Suppressor macrophage (primary cell): ENCODE data around the gene FIBP.
"Not testable (repeated sequence)": the region's sequence is repeated elsewhere in the genome, so short reads cannot be mapped to it uniquely, and the experiment has no call there.

Experiments
- DNase-seq, 4 experiments: peaks; one replicate each; pipeline ENCODE4 v3.0.0-alpha.2; 2020 to 2022

The FIBP gene

DNA sequence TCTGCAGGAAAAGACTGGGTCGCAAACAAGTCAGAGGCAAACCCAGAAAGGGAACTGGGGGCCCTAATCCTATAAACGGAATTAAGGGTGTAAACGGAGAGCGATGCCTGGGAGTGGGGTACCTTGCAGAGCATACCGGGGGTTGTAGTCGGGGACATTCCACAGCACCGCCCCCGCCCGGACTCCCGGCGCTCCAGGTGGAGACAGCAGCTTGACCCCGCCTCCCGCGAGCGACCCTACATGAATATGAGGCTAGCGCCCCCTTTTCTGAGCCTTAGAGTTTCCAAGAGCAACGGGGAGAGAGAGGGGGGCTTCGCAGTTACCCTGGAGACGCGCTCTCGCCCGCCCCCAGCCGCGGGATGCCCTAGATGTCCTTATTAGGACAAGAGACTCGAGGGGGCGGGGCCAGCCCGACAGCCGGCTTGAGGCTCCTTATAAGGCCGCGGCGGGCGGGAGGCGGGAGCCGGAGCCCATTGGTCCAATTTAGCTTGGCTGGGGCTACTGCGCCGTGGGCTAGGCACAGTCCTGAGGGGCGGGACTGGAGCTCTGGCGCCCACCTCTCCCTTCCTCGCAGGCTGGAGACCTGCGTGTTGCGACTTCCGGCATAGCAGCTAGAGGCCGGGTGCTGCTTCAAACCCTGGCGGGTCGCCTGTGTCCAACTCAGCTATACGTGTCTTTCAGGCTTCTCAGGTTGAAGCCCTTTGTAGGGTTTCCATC lies 29.0 kb downstream of the FIBP start:
- DNase-seq, result peak; percentile 98 to 100 (median 99)

DNA sequence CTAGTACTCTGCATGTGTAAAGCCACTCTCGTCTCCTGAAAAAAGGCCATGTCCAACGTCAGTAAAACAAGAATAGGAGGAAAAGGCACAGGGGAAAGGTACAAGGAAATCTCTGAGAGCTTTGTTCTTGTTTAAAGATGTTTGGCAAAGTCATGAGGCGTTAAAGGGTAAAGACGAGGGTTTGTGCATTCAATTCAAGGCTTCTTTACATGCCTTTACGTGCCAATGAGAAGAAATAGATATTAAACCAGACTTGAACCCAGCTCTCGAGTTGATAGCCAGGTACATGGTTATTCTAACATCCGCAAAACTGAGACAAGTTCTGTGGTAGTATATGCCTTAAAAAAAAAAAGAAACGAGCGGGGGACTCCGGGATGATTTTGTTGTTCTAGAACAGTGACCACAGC lies 29.6 kb downstream of the FIBP start:
- no peak for DNase-seq

DNA sequence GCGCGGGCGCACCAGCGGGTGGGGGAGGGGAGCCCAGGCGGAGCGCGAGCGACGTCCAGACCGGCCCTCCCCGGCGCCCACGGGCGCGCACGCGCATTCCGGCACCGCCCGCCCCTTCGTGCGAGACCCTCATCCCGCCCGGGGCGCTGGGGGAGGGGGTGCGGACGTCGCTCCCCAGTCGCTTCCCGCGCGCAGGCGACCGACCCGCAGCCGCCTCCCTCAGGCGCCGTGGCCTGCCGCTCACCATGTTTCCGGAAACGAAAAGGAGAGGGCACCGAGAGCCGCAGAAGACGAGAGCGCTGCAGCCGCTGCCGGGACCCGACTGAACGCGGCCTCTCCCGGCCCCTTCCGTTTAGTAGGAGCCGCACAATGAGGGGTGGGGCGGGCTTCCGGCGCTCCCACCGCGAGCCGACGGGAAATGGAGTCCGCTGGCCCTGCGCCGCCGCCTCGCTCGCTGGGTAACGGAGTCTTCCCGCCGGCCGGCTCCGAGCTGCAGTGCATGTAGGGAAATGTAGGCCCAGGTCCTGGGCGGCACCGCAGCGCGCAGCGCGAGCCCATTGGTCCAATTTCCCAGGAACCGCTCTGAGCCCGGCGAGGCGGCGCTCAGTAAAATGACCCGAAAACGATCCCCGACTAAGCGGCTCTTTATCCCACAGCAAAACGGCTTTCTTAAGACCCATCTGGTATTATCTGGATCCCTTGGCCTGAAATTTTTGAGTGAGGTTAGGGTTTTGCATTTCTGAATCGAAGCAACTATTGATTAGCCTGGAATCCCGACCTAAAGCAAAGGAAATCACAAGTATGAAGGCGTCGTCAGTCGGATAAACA lies 30.2 kb downstream of the FIBP start, which contains the start of gene CFL1:
Gene CFL1, minus strand, starts transcription at position 328 of the 828 bp plus-strand sequence. Its CDS starts 81 bp downstream, at position 247.
- DNase-seq, result peak; percentile 98 to 100 (median 99)

DNA sequence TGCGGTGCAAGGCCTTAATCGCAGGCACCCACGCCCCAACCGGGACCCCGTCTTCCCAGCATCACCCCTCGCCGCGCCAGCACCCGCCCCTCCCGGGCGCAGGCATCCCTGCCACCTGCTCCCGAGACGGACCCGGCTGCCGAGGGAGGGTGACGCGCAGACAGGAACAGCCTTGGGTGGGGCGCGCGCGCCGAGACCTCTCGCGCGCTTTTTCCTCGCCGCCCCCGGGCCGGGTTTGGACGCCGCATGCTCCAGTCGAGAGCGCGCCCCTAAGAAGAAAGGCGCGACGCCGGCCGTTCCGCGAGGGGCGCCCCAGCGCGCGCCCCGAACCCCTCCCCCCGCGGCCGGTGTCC lies 30.8 kb downstream of the FIBP start:
- DNase-seq, result no peak

DNA sequence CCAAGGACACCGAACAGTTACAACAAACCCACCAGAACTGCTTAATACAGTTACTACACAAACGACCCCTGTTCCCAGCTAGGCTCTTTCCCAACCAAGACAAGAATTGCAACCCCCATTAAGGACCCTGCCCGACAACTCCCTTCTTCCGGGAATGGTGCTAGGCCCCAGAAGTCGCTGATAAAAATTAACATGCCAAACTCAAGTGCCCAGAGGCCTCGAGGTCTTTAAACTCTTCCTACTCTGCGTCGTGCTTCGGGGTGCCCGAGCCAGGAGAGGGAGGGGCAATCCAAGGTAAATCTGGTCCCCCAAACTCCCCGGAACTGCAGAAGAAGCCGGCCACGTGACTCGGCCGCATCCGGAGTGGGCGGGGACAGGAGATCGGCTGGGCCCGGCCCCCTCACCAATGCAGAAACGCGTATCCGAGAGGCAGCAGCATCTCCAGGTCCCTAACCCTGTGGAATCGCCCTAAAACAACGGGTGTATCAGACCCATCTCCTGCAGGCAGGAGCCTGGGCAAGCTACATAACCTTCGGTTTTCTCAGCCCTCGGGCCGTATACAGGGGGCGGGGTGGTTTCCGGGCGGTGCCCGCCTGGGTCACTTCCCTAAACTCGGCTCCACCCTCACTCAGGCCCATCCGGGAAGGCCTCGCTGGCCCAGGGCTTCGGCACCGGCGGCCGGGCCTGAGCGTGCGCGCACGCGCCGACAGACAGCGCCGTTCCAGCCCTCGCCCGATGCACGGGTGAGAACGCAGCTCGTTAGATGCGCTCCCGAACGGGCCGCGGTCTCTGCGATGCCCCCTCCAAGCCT lies 31.4 kb downstream of the FIBP start:
- peak; percentile 90 to 95 (median 94) for DNase-seq

DNA sequence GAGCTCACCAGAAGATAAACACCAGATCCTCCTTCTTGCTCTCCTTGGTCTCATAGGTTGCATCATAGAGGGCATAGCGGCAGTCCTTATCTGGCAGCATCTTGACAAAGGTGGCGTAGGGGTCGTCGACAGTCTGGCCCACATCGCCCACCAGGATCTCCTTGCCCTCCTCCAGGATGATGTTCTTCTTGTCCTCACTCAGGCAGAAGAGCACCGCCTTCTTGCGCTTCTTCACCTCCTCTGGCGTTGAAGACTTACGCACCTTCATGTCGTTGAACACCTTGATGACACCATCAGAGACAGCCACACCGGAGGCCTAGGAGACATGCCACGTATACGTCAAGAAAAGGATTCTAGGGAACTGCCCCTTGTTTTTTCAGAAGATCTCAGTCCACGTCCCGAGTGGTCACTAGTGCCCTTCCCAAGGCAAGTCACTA lies 32.3 kb downstream of the FIBP start:
- DNase-seq, result no peak

DNA sequence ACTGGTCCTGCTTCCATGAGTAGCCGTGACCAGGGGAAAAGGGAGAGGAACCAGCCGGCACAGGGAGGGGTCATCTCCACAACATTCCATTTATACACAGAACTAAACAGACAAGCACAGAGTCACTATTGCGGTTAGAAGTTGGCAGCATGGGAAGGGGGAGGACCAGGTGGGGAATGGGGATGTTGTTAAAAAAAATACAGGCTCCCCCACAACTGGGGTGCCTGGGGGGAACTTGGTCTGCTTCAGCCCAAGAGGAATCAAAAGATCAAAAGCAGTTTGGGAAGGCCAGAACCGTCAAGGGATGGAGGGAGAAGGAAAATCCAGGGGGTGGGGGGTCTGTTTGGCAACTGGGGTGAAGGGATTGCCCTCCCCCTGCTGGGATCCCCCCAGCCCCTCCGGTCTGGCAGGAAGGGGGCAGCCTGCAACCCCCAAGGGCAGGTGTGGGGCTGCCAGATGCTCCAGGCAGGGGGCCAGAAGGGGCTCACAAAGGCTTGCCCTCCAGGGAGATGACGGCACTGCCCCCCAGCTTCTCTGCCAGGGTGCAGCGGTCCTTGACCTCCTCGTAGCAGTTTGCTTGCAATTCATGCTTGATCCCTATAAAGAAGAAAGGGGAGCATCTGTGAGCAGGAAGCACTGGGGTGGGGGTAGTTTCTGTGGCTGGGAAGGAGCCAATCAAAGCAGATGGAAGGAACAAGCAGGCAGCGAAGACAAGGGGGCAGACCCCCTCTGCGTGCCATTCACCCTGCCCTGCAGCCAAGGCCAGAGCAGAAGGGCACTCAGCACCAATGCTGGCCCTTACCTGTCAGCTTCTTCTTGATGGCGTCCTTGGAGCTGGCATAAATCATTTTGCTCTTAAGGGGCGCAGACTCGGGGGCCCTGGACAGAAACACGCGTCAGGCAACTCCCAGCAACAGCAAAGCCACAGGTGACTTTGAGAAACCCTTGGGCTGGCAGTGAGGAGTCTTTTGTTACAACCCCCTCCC lies 33.1 kb downstream of the FIBP start:
- DNase-seq, result no peak

DNA sequence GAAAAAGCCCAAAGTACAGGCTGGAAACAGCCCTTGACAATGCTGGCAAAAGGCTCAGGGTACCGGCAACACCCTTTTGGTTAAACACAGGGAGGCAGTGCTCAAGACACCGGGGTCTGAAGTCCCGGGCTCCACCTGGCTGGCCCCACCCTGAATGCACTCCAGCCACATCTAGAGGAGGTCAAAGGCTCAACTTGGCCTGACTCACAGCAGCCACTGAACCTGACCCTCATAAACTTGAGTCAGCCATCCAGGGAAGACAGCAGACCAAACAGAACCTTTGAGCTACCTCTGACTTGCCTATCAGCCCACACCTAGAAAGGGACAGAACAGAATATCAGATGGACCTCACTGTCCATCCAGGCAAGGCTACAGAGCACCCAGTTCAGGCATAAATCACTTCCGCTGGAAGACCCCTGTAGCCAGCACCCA lies 34.1 kb downstream of the FIBP start:
- DNase-seq, result no peak

DNA sequence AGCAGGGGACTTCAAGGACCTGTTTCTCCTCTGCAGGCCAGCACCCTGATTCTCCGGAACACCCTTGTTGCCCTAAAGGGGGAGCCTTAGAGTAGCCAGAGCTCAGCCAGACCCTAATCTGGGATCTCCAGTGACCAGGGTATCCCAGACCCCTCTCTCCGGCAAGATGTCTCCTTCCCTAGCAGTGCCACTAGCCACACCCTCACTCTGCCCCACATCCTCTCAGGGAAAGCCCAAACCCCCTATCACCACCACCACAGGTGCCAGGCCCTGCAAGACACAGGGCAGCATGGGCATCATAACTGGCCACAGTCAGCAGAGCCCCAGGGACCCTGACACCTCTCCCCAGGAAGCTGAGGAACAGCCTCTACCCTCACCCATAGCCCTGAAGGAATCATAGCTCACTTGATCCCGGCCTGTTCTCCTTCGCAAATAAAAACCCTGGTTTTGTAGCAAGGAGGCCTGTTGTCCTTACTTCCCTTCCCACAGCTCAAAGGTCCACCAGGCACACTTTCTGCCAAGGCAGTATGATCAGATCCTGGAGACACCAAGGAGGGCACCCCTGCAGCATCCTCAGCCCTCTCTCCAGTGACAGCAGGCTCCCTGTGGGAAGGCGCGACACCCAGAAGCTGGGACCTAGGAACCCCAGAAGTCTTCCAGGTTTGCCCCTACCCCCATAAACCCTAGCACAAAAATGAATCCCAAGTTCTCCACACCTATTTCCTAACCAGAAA lies 34.9 kb downstream of the FIBP start:
- DNase-seq, result no peak

DNA sequence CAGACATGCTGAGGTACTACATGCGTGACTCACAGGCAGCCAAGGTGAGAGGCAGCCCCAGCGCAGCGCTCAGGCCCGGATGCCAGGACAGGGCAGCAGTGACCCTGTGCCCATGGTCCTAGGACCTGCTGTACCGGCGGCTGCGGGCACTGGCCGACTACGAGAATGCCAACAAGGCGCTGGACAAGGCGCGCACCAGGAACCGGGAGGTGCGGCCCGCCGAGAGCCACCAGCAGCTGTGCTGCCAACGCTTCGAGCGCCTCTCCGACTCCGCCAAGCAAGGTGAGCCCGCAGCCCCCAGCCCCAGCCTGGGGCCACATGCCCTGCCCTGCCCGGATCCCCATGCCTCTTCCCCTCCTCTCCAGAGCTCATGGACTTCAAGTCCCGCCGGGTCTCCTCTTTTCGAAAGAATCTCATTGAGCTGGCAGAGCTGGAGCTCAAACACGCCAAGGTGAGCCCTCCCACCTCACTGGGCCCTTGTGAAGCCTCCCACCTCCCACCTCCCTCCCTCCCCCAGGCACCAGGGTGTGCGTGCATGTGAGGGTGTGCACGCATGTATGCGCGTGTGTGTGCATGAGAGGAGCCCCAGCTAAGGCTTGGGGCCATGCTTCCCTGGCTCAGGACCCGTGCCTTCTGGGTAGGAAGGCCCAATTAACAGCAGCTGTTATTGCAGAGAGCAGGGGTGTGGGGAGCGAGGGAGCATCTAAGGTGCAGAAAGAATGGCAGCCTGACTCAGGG lies 35.6 kb downstream of the FIBP start:
- DNase-seq, result no peak

DNA sequence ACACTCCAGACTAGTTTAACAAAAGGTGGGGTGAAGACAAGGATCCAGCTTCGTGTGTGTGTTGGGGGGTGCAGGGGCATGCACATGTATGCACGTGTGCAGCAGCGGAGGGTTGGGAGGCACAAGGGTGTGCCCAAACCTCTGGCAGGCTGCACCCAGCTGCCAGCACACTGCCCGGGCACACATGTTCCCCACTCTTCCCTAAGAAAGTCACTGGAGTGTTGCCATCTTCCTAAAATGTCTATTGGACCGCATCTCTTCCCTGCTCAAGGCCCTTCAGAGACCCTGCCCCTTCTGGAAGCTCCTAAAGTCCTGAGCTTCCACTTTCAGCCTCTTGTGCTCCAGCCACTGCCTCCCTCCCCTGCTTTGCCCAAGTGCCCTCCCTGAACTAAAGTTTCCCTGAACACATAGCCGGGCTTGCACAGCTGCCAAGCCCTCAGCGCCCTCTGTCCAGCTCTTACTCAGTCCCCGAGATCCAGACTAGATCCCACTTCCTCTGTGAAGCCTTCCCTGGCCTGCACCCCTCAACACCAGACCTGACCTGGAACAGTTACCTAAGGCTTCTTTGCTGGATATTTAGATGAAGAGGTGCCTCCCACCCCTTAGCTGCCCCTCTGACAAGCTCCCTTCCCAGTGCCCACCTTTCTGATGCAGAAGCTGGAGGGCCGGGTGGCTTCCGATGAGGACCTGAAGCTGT lies 36.3 kb downstream of the FIBP start:
- DNase-seq, result no peak

DNA sequence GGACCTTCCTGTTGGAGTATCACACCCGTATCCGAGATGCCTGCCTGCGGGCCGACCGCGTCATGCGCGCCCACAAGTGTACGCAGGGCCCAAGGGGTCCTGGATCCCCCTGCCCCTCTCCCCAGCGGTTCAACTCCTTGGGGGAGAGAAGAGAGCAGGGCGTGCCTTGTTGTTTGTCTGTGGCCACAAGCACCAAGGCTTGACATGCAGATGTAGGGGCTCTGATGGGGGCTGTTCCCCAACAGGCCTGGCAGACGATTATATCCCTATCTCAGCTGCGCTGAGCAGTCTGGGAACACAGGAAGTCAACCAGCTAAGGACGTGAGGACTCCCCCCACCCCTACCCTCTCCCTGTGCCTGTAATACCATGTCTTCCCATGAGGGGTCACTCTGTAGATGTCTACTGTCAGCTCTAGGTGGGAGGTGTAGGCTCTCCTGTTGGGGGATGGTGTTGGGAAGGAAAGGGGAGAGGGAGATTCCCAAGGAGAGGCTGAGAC lies 37.1 kb downstream of the FIBP start:
- DNase-seq, result peak in 2 of 4 experiments; percentile 42 to 46

DNA sequence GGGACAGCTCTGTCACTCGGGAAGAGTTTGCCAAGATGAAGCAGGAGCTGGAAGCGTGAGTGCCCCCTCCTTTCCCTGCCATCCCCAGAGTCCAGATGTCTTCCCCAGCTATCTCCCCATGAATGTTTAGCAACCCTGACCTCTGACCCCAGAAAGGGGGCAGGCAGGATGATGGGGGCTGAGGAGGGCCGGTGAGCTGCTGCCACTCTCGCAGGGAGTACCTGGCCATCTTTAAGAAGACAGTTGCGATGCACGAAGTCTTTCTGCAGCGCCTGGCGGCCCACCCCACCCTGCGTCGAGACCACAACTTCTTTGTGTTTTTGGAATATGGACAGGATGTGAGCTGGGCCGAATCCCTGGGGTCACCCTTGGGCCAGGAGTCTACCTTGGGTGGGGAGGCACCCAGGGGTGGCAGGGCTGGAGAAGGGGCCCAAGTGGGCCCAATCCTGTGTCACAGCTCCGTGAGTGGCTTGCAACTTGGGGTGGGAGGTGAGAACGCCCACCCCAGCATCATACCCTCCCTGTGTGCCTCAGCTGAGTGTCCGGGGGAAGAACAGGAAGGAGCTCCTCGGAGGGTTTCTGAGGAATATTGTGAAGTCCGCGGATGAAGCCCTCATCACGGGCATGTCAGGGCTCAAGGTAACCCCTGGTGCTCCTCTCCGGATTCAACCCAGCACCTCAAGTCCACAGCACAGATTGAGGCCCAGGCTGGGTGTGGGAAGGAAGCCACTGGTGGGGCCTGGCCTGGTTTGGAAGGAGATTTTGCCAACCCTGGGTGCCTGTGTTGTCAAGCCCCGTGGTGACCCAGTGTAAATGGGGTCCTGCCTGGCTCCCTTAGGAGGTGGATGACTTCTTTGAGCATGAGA lies 37.8 kb downstream of the FIBP start:
- DNase-seq, result no peak

DNA sequence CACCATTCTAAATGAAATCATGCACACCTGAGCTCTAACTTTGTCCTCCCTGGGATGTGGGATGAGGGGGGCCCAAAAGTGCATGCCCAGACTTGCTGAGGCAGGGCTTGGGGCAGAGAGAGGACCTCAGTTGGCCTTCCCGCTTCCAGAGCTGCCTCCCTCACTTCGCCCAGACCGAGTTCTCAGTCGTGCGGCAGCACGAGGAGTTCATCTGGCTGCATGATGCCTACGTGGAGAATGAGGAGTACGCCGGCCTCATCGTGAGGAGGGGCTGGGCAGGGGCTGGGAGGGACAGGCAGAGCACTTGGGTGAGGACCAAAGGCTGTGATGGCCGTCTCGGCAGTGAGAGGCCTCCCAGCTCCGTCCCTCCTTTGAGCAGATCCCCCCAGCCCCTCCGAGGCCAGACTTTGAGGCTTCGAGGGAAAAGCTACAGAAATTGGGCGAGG lies 38.5 kb downstream of the FIBP start:
- DNase-seq, result no peak

DNA sequence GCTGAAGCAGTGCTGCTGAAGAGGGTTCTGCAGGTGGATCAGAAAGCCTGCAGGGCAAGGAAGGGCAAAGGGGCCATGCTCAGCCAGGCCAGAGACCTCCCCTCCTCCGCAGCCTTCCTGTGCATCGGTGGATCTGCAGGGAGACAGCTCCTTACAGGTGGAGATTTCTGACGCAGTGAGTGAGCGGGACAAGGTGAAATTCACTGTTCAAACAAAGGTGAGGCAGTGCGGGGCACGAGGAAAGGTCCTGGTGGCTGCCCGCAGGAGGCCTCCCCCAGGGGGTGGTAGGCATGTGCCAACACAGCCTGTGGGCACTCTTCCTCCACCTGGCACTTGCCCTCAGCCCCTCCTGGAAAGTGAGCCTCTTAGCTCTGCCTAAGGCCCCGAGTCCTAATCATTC lies 38.9 kb downstream of the FIBP start:
- no peak for DNase-seq

DNA sequence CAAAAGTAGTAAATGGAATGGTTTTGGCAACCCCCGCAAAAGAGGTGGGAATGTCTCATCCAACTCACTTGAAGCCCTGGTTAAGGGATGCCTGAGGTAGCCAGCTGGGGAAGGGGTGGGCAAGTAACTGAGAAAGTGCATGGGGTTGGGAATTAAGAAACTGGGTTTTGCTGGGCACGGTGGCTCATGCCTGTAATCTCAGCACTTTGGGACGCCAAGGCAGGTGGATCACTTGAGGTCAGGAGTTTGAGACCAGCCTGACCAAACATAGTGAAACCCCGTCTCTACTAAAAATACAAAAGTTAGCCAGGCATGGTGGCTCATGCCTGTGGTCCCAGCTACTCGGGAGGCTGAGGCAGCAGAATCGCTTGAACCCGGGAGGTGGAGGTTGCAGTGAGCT lies 39.6 kb downstream of the FIBP start:
- not testable (repeated sequence) for DNase-seq

DNA sequence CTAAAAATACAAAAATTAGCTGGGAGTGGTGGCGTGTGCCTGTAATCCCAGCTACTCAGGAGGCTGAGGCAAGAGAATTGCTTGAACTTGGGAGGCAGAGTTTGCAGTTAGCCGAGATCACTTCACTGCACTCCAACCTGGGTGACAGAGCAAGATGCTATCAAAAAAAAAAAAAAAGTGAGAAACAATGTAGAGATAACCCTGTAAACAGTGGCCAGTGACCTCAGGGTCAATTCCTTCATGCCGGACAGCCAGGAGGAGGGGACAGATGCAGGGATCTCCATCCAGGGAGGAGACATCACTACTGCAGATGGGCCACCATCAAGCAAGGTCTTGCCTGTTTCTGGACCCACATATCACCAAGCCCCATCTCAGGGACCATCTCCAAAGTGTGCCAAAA lies 40.5 kb downstream of the FIBP start:
- DNase-seq, result no peak

DNA sequence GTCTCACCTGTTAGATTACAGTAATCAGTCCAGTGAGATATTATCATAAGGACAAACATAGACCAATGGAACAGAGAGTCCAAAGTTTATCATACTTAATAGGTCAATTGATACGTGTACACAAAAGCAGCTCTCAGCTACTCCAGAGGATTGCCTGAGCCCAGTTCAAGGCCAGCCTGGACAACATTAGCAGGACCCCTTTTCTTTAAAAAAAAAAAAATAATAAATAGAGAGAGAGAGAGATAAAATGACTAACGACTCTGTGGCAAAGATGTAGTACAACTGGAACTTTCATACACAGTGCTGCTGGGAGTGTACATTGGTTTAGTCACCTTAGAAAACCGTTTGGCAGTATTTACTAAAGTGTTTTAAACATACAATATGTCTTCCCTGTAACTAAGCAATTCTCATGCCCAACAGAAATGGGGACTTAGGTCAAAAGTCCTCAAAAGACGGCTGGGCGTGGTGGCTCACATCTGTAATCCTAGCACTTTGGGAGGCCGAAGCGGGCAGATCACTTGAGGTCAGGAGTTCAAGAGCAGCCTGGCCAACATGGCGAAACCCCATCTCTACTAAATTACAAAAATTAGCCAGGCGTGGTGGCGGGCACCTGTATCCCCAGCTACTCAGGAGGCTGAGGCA lies 43.9 kb downstream of the FIBP start:
- no peak for DNase-seq
